Transverse colon (tissue), 4 donors: Measurements from ENCODE around the gene TPO.

Experiments used
- CTCF ChIP-seq, 5 experiments: fragments of 200-600 bp in 3 of 5; fragments of 450-650 bp in 2 of 5; sonication (generic) in 3 of 5; IDR thresholded peaks; 1 replicate in 2 of 5; 2 replicates in 3 of 5; pipeline ENCODE4 v1.5.1; 2016 to 2017; ENCODE audit warnings: antibody characterized with exemption in 5 of 5, inconsistent platforms in 3 of 5, mild to moderate bottlenecking in 2 of 5, moderate library complexity in 1 of 5
- EP300 ChIP-seq: sonication (generic); formaldehyde crosslinking; IDR thresholded peaks from one replicate; pipeline ENCODE4 v1.6.1; 2017; ENCODE audit warnings: antibody characterized with exemption, low read depth
- POLR2A ChIP-seq: fragments of 450-650 bp; IDR thresholded peaks from one replicate; pipeline ENCODE4 v1.6.1; 2016; ENCODE audit warnings: antibody characterized with exemption, mild to moderate bottlenecking, moderate library complexity
- POLR2AphosphoS5 ChIP-seq, 3 donors: sonication (generic); formaldehyde crosslinking; IDR thresholded peaks; one replicate each; pipeline ENCODE4 v1.6.1; 2016; ENCODE audit warnings: antibody characterized with exemption in 3 of 3

GRCh38 chr2:1413156-1413710, at the start of gene TPO:
- TF ChIP-seq CTCF (IDR thresholded peaks at IDR 0.05) = no peak
- TF ChIP-seq POLR2A = no peak
- no peak for TF ChIP-seq POLR2AphosphoS5 (IDR thresholded peaks at IDR 0.05)
- no peak for TF ChIP-seq EP300
